Neural cell (in vitro differentiated cells): Measurements from ENCODE around the gene TOR3A. TPM values are rescaled to one million over a fixed set of nuclear protein-coding genes. Genes with fewer than 3 reads are reported as not detected.

Experiments
- H2AFZ ChIP-seq: fragments of 200-600, 300-800 bp; sonication (generic), shearing (Covaris generic); 2 replicates; pipeline ENCODE4 v1.6.0; 2014; ENCODE audit warnings: low read depth, mild to moderate bottlenecking, antibody characterized with exemption, low read length, moderate library complexity
- H3F3A ChIP-seq: fragments of 200-600 bp; shearing (Covaris generic); 2 replicates; pipeline ENCODE4 v1.6.1; 2016; ENCODE audit warnings: mild to moderate bottlenecking, moderate library complexity, mixed read lengths, antibody characterized with exemption, low read length; ENCODE audit not compliant: insufficient read depth, poor library complexity, severe bottlenecking
- H3K27ac ChIP-seq: fragments of 200-600, 300-800 bp; sonication (generic), shearing (Covaris generic); 2 replicates; pipeline ENCODE4 v1.5.1; 2014; ENCODE audit warnings: mild to moderate bottlenecking, low read length, moderate library complexity
- H3K27me3 ChIP-seq: fragments of 300-800, 200-600 bp; sonication (generic), shearing (Covaris generic); 2 replicates; pipeline ENCODE4 v1.6.0; 2014; ENCODE audit warnings: mild to moderate bottlenecking, low read depth, low read length, moderate library complexity; ENCODE audit not compliant: insufficient read depth
- H3K36me3 ChIP-seq: fragments of 300-800, 200-600 bp; sonication (generic), shearing (Covaris generic); 2 replicates; pipeline ENCODE4 v1.5.1; 2014; ENCODE audit warnings: mild to moderate bottlenecking, antibody characterized with exemption, low read length, moderate library complexity; ENCODE audit not compliant: insufficient read depth
- H3K4me2 ChIP-seq: fragments of 300-800, 200-600 bp; sonication (generic), shearing (Covaris generic); 2 replicates; pipeline ENCODE4 v1.6.0; 2014; ENCODE audit warnings: mild to moderate bottlenecking, low read length
- H3K4me3 ChIP-seq: fragments of 300-800, 200-600 bp; sonication (generic), shearing (Covaris generic); 2 replicates; pipeline ENCODE4 v1.5.1; 2014; ENCODE audit warnings: mild to moderate bottlenecking, low read length, moderate library complexity
- H3K79me2 ChIP-seq: fragments of 200-600 bp; shearing (Covaris generic); replicated peaks from 2 replicates; pipeline ENCODE4 v1.6.0; 2014; ENCODE audit warnings: mild to moderate bottlenecking, low read length, moderate library complexity; ENCODE audit not compliant: insufficient read depth
- H3K9ac ChIP-seq: fragments of 300-800, 200-600 bp; sonication (generic), shearing (Covaris generic); 2 replicates; pipeline ENCODE4 v1.6.1; 2016; ENCODE audit warnings: mild to moderate bottlenecking, low read length, mixed read lengths
- H3K9me2 ChIP-seq: fragments of 200-600 bp; shearing (Covaris generic); 2 replicates; pipeline ENCODE4 v1.6.1; 2016; ENCODE audit warnings: mild to moderate bottlenecking, low read length, mixed read lengths; ENCODE audit not compliant: insufficient read depth
- H3K9me3 ChIP-seq: fragments of 200-600, 300-800 bp; sonication (generic), shearing (Covaris generic); 2 replicates; pipeline ENCODE4 v1.6.1; 2016; ENCODE audit warnings: mild to moderate bottlenecking, mixed run types, low read length, moderate library complexity, mixed read lengths
- H4K20me1 ChIP-seq: fragments of 200-600 bp; shearing (Covaris generic); 2 replicates; pipeline ENCODE4 v1.6.1; 2016; ENCODE audit warnings: mild to moderate bottlenecking, mixed run types; ENCODE audit not compliant: insufficient read depth
- EP300 ChIP-seq: fragments of 450-650 bp; conservative IDR thresholded peaks from 2 replicates; pipeline ENCODE4 v1.6.1; 2014; ENCODE audit warnings: antibody characterized with exemption, mild to moderate bottlenecking, moderate library complexity; ENCODE audit not compliant: poor library complexity, severe bottlenecking
- EZH2 ChIP-seq: fragments of 200-600, 300-800 bp; shearing (Covaris generic), sonication (generic); IDR thresholded peaks from 2 replicates; pipeline ENCODE4 v1.6.1; 2014; ENCODE audit warnings: antibody characterized with exemption, low read length, borderline replicate concordance, mild to moderate bottlenecking; ENCODE audit not compliant: insufficient read depth, poor library complexity, severe bottlenecking
- MXI1 ChIP-seq: fragments of 450-650 bp; conservative IDR thresholded peaks from 2 replicates; pipeline ENCODE4 v1.6.1; 2014; ENCODE audit warnings: antibody characterized with exemption, mild to moderate bottlenecking; ENCODE audit not compliant: poor library complexity, severe bottlenecking
- POLR2AphosphoS5 ChIP-seq: IDR thresholded peaks from 2 replicates; pipeline ENCODE4 v1.6.1; 2012
- RAD21 ChIP-seq: fragments of 450-650 bp; conservative IDR thresholded peaks from 2 replicates; pipeline ENCODE4 v1.6.1; 2014; ENCODE audit warnings: antibody characterized with exemption, mild to moderate bottlenecking, moderate library complexity
- SMC3 ChIP-seq: fragments of 450-650 bp; conservative IDR thresholded peaks from 2 replicates; pipeline ENCODE4 v1.6.1; 2014; ENCODE audit warnings: antibody characterized with exemption, mild to moderate bottlenecking, moderate library complexity; ENCODE audit not compliant: poor library complexity
- TAF1 ChIP-seq: IDR thresholded peaks from 2 replicates; pipeline ENCODE4 v1.6.1; 2012; ENCODE audit warnings: low read depth
- polyA plus RNA-seq: library from polyadenylated mRNA; depleted of rRNA; stranded (reverse); fragments of >200 nt; gene quantifications from 2 replicates; pipeline ENCODE4 v1.2.3, GENCODE V29; 2014
- TF ChIP-seq, protein P1 (sequence below): fragments of 450-650 bp; IDR thresholded peaks from 2 replicates; pipeline ENCODE4 v1.5.1; 2014; ENCODE audit warnings: antibody characterized with exemption, mild to moderate bottlenecking, moderate library complexity; ENCODE audit not compliant: poor library complexity, severe bottlenecking
- TF ChIP-seq, protein P2 (sequence below): IDR thresholded peaks from 2 replicates; pipeline ENCODE4 v1.6.1; 2012; ENCODE audit warnings: borderline replicate concordance

TOR3A gene
- polyA plus RNA-seq, 1 donor from 2014 or later: 13.5 TPM

DNA sequence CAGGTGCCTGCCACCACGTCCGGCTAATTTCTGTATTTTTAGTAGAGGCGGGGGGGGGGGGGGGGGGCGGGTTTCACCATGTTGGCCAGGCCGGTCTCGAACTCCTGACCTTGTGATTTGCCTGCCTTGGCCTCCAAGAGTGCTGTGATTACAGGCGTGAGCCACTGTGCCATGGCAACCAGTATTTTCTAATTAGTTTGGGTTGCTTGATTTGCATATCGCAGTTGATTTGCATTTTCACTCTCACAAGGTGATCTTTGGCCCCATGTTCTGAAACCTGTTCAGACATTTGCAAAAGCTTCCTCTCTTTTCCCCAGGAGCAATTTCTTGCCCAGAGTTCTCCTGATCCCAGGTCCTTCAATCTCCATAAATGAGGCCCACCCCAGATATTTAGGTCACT lies 1.7 kb downstream of the TOR3A start:
- H3K4me2 ChIP-seq: no peak overlapping the region
- no peaks in the 10 kb centered on the region for H3K27me3 ChIP-seq
- no peaks in the 10 kb centered on the region for H4K20me1 ChIP-seq

DNA sequence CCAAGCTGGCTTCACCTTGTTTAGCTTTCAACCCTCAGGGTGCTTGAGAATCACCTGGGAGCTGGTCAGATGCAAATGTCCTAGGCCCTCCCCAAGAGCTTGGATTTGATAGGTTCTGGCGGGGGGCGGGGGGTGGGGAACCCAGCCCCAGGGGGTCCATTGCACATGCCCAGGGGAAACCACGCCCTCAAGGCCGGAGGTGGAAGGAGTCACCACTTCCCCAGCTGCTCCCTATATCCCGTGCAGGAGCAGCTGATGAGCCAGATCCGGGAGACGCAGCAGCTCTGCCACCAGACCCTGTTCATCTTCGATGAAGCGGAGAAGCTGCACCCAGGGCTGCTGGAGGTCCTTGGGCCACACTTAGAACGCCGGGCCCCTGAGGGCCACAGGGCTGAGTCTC lies 5.8 kb downstream of the TOR3A start:
- no peaks in the 10 kb centered on the region for H3K9me3 ChIP-seq

More for the DNA sequence above, 1.7 kb downstream of the TOR3A start:
- no peaks in the 10 kb centered on the region for H3K9me3 ChIP-seq
- no peaks in the 10 kb centered on the region for H3F3A ChIP-seq
- no peaks in the 10 kb centered on the region for H3K9me2 ChIP-seq
- TF ChIP-seq EZH2 (no peak), SMC3 (no peak), TAF1 (no peak), MXI1 (no peak), RAD21 (no peak)
- H3K36me3 ChIP-seq: no peaks in the 10 kb centered on the region
- no peak overlapping the region for H3K27ac ChIP-seq
- H2AFZ ChIP-seq: no peak overlapping the region
- H3K79me2 ChIP-seq: no peaks in the 10 kb centered on the region
- no peak overlapping the region for H3K4me3 ChIP-seq
- no peak overlapping the region for H3K9ac ChIP-seq

More for the DNA sequence above, 5.8 kb downstream of the TOR3A start:
- Histone ChIP-seq H3F3A (no peaks in the 10 kb centered on the region), H3K79me2 (no peaks in the 10 kb centered on the region), H3K27me3 (no peaks in the 10 kb centered on the region), H3K4me2 (no peak overlapping the region), H2AFZ (no peak overlapping the region), H3K27ac (no peak overlapping the region), H4K20me1 (no peaks in the 10 kb centered on the region), H3K9me2 (no peaks in the 10 kb centered on the region), H3K4me3 (no peak overlapping the region), H3K9ac (no peak overlapping the region), H3K36me3 (no peaks in the 10 kb centered on the region)
- TF ChIP-seq SMC3: no peak
- TF ChIP-seq TAF1: no peak
- TF ChIP-seq POLR2AphosphoS5: no peak
- no peak for TF ChIP-seq EP300
- no peak for TF ChIP-seq EZH2
- no peak for TF ChIP-seq MXI1
- TF ChIP-seq, protein P1, sequence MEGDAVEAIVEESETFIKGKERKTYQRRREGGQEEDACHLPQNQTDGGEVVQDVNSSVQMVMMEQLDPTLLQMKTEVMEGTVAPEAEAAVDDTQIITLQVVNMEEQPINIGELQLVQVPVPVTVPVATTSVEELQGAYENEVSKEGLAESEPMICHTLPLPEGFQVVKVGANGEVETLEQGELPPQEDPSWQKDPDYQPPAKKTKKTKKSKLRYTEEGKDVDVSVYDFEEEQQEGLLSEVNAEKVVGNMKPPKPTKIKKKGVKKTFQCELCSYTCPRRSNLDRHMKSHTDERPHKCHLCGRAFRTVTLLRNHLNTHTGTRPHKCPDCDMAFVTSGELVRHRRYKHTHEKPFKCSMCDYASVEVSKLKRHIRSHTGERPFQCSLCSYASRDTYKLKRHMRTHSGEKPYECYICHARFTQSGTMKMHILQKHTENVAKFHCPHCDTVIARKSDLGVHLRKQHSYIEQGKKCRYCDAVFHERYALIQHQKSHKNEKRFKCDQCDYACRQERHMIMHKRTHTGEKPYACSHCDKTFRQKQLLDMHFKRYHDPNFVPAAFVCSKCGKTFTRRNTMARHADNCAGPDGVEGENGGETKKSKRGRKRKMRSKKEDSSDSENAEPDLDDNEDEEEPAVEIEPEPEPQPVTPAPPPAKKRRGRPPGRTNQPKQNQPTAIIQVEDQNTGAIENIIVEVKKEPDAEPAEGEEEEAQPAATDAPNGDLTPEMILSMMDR: no peak
- no peak for TF ChIP-seq RAD21
- TF ChIP-seq, protein P2, sequence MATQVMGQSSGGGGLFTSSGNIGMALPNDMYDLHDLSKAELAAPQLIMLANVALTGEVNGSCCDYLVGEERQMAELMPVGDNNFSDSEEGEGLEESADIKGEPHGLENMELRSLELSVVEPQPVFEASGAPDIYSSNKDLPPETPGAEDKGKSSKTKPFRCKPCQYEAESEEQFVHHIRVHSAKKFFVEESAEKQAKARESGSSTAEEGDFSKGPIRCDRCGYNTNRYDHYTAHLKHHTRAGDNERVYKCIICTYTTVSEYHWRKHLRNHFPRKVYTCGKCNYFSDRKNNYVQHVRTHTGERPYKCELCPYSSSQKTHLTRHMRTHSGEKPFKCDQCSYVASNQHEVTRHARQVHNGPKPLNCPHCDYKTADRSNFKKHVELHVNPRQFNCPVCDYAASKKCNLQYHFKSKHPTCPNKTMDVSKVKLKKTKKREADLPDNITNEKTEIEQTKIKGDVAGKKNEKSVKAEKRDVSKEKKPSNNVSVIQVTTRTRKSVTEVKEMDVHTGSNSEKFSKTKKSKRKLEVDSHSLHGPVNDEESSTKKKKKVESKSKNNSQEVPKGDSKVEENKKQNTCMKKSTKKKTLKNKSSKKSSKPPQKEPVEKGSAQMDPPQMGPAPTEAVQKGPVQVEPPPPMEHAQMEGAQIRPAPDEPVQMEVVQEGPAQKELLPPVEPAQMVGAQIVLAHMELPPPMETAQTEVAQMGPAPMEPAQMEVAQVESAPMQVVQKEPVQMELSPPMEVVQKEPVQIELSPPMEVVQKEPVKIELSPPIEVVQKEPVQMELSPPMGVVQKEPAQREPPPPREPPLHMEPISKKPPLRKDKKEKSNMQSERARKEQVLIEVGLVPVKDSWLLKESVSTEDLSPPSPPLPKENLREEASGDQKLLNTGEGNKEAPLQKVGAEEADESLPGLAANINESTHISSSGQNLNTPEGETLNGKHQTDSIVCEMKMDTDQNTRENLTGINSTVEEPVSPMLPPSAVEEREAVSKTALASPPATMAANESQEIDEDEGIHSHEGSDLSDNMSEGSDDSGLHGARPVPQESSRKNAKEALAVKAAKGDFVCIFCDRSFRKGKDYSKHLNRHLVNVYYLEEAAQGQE: no peak
